Activated CD8-positive, alpha-beta T cell treated with anti-CD3 and anti-CD28 coated beads for 36 hours (primary cell): Measurements from ENCODE around the gene LCN6. TPM values are rescaled to one million over a fixed set of nuclear protein-coding genes. Genes with fewer than 3 reads are reported as not detected.

ENCODE experiments used
- ATAC-seq: fragments of 200-7000 bp; cut with Tn5 transposase; one replicate; pipeline ENCODE4 v1.10.0; 2021; ENCODE audit warnings: mild to moderate bottlenecking, moderate library complexity
- CTCF ChIA-PET: fragments of 350-600 bp; sonication (Branson Sonifier 250); formaldehyde crosslinking; loops from one replicate; lab custom pipeline; 2021; ENCODE audit warnings: antibody characterized with exemption; lab: Charles Lee
- POLR2A ChIA-PET: fragments of 350-600 bp; sonication (Branson Sonifier 250); formaldehyde crosslinking; loops from one replicate; lab custom pipeline; 2021; ENCODE audit warnings: antibody characterized with exemption; lab: Charles Lee
- DNase-seq: peaks from one replicate; pipeline ENCODE4 v3.0.0-alpha.2; 2020
- H3K27ac Mint-ChIP-seq: one replicate; pipeline ENCODE4 v1.8.0; 2021; ENCODE audit warnings: mild to moderate bottlenecking, mixed read lengths
- H3K27me3 Mint-ChIP-seq: one replicate; pipeline ENCODE4 v1.8.0; 2021; ENCODE audit warnings: mixed read lengths
- H3K36me3 Mint-ChIP-seq: one replicate; pipeline ENCODE4 v1.8.0; 2021; ENCODE audit warnings: low read depth, mixed read lengths
- H3K4me1 Mint-ChIP-seq: one replicate; pipeline ENCODE4 v1.8.0; 2021; ENCODE audit warnings: low read depth, mixed read lengths
- H3K4me3 Mint-ChIP-seq: one replicate; pipeline ENCODE4 v1.8.0; 2021; ENCODE audit warnings: mild to moderate bottlenecking, moderate library complexity, mixed read lengths
- H3K9me3 Mint-ChIP-seq: one replicate; pipeline ENCODE4 v1.8.0; 2021; ENCODE audit warnings: mixed read lengths
- CTCF ChIP-seq: fragments of 200-600 bp; IDR thresholded peaks from one replicate; pipeline ENCODE4 v1.8.0; 2022; ENCODE audit warnings: antibody characterized with exemption, mild to moderate bottlenecking
- intact Hi-C: fragments of 100-400 bp; cut with micrococcal nuclease; formaldehyde crosslinking; loops from one replicate; pipeline ENCODE4 v1.10.0; 2022
- total RNA-seq, 2 experiments: library from RNA; stranded (reverse); gene quantifications; one replicate each; pipeline ENCODE4 v1.2.3, GENCODE V29; 2021

LCN6 gene
- total RNA-seq, 2 experiments from 2014 or later = not detected

- intact Hi-C loops = loop anchor here (10.0 kb wide), 1 partner anchor 64 kb away; the partner anchor contains the start of gene RABL6
- Mint-ChIP-seq H3K27ac (peak overlapping the region; percentile 55), H3K36me3 (no peaks in the 10 kb centered on the region), H3K4me3 (no peak overlapping the region), H3K9me3 (no peaks in the 10 kb centered on the region), H3K4me1 (peaks cover 21% of the 10 kb centered on the region), H3K27me3 (no peaks in the 10 kb centered on the region)
- no peak for ATAC-seq
- ChIA-PET CTCF (interaction anchor here (1.2 to 1.8 kb wide), 2 partner anchors 11 to 12 kb away, joined by 4 to 15 read pairs; no protein-coding TSS in a partner anchor), POLR2A (interaction anchor here (1.3 to 2.9 kb wide), 2 partner anchors 12 to 26 kb away, joined by 3 to 35 read pairs; no protein-coding TSS in a partner anchor)
- TF ChIP-seq CTCF = no peak
- DNase-seq = no peak
Measured at GRCh38 chr9:136740491-136740890, 7.8 kb downstream of the LCN6 start.

GRCh38 chr9:136740069-136740468 is 8.3 kb downstream of the LCN6 start:
- Mint-ChIP-seq H3K4me3 (no peak overlapping the region), H3K27ac (no peak overlapping the region), H3K36me3 (no peaks in the 10 kb centered on the region), H3K27me3 (no peaks in the 10 kb centered on the region), H3K4me1 (peaks cover 21% of the 10 kb centered on the region), H3K9me3 (no peaks in the 10 kb centered on the region)
- intact Hi-C loops = loop anchor here (10.0 kb wide), 1 partner anchor 65 kb away; the partner anchor contains the start of gene RABL6
- DNase-seq (no peak), ATAC-seq (no peak)
- TF ChIP-seq CTCF = no peak
- ChIA-PET CTCF (interaction anchor here (1.2 kb wide), 1 partner anchor 11 kb away, joined by 4 read pairs; no protein-coding TSS in a partner anchor), POLR2A (interaction anchor here (2.9 kb wide), 1 partner anchor 12 kb away, joined by 35 read pairs; no protein-coding TSS in a partner anchor)

- CTCF ChIA-PET = interaction anchor here (1.2 kb wide), 1 partner anchor 10 kb away, joined by 4 read pairs; no protein-coding TSS in a partner anchor
- TF ChIP-seq CTCF = no peak
- Mint-ChIP-seq H3K4me1 (peaks cover 25% of the 10 kb centered on the region), H3K36me3 (no peaks in the 10 kb centered on the region), H3K27ac (no peak overlapping the region), H3K4me3 (no peak overlapping the region), H3K9me3 (no peaks in the 10 kb centered on the region), H3K27me3 (no peaks in the 10 kb centered on the region)
- DNase-seq = no peak
- POLR2A ChIA-PET = interaction anchor here (2.9 kb wide), 1 partner anchor 11 kb away, joined by 35 read pairs; no protein-coding TSS in a partner anchor
- intact Hi-C loops = no loop called here
- no peak for ATAC-seq
Measured at GRCh38 chr9:136739509-136739908, 8.8 kb downstream of the LCN6 start.

- Mint-ChIP-seq H3K9me3 (no peaks in the 10 kb centered on the region), H3K27ac (no peak overlapping the region), H3K36me3 (no peaks in the 10 kb centered on the region), H3K27me3 (no peaks in the 10 kb centered on the region), H3K4me3 (no peak overlapping the region), H3K4me1 (peaks cover 30% of the 10 kb centered on the region)
- intact Hi-C loops = no loop called here
- ChIA-PET POLR2A (interaction anchor here (1.7 kb wide), 1 partner anchor 11 kb away, joined by 11 read pairs; no protein-coding TSS in a partner anchor), CTCF (interaction anchor here (1.7 kb wide), 1 partner anchor 12 kb away, joined by 7 read pairs; no protein-coding TSS in a partner anchor)
- no peak for ATAC-seq
- TF ChIP-seq CTCF = no peak
- no peak for DNase-seq
Measured at GRCh38 chr9:136738960-136739359, 9.4 kb downstream of the LCN6 start.

GRCh38 chr9:136735812-136736480 is 12.4 kb downstream of the LCN6 start:
- DNase-seq (no peak), ATAC-seq (no peak)
- CTCF ChIA-PET = interaction anchor here (0.9 kb wide), 1 partner anchor 64 kb away, joined by 3 read pairs; no protein-coding TSS in a partner anchor
- TF ChIP-seq CTCF = no peak
- Mint-ChIP-seq H3K27ac (no peak overlapping the region), H3K27me3 (no peaks in the 10 kb centered on the region), H3K36me3 (no peaks in the 10 kb centered on the region), H3K9me3 (no peaks in the 10 kb centered on the region), H3K4me1 (peaks cover 32% of the 10 kb centered on the region), H3K4me3 (no peak overlapping the region)
- POLR2A ChIA-PET = interaction anchor here (2.7 kb wide), 1 partner anchor 8 kb away, joined by 12 read pairs; no protein-coding TSS in a partner anchor
- intact Hi-C loops = no loop called here
